K562 (cell line): Measurements from ENCODE around the gene SCFD2. TPM values are rescaled to one million over a fixed set of nuclear protein-coding genes. Genes with fewer than 3 reads are reported as not detected.
A peak's percentile ranks its signal among the peaks of the same experiment; 100 is the strongest.

ENCODE experiments used
- ATAC-seq: fragments of 200-7000 bp; cut with Tn5 transposase; 3 replicates; pipeline ENCODE4 v1.9.1; 2020; ENCODE audit warnings: moderate library complexity
- BruUV-seq: library from RNA; stranded (reverse); fragments of 400-500 nt; replicated peaks from 2 replicates; lab custom pipeline; 2021; lab: Mats Ljungman, UMichigan
- CTCF ChIA-PET: fragments of 300-600 bp; formaldehyde crosslinking; extraction: SDS; loops from one replicate; lab custom pipeline; 2021; ENCODE audit warnings: low intra/inter-chr PET ratio; lab: Yijun Ruan, JAX
- POLR2A ChIA-PET: fragments of 300-600, 350-650 bp; sonication (Branson Sonifier 250); formaldehyde crosslinking; extraction: SDS; loops from one replicate; lab custom pipeline; 2021; ENCODE audit warnings: antibody characterized with exemption, inconsistent platforms; lab: Yijun Ruan, JAX
- DNase-seq, 4 experiments: peaks; one replicate each; pipeline versions ENCODE4 v3.0.0 to v3.0.0-alpha.2; 2011 to 2018; ENCODE audit warnings: low spot score in 3 of 4, mixed read lengths in 3 of 4; ENCODE audit errors: extremely low read depth in 1 of 4
- FAIRE-seq: peaks from 2 replicates; lab custom pipeline; 2011; peaks lifted over from hg19 to GRCh38; lab: Jason Lieb, UNC
- H2AFZ ChIP-seq: 2 replicates; pipeline ENCODE4 v1.6.0; 2011; ENCODE audit warnings: low read depth, low read length, control low read depth, inconsistent platforms
- H3K27ac ChIP-seq: fragments of 200-600 bp; 3 replicates; pipeline ENCODE4 v1.8.0; 2011; ENCODE audit warnings: low read depth, mild to moderate bottlenecking, control low read depth, inconsistent platforms, low read length, moderate library complexity, mixed read lengths; ENCODE audit errors: extremely low read depth
- H3K27me3 ChIP-seq, 2 experiments: fragments of 300-600 bp in 1 of 2; 2 replicates in 1 of 2; 3 replicates in 1 of 2; pipeline versions ENCODE4 v1.6.0 to v1.8.0; 2011; ENCODE audit warnings: inconsistent platforms in 2 of 2, low read length in 2 of 2, mild to moderate bottlenecking in 1 of 2, mixed read lengths in 1 of 2, moderate library complexity in 1 of 2; ENCODE audit not compliant: control insufficient read depth in 2 of 2, insufficient read depth in 2 of 2
- H3K36me3 ChIP-seq: fragments of 300-600 bp; 3 replicates; pipeline ENCODE4 v1.8.0; 2011; ENCODE audit warnings: mild to moderate bottlenecking, low read length, inconsistent platforms; ENCODE audit not compliant: control insufficient read depth, insufficient read depth
- H3K4me1 ChIP-seq, 2 experiments: fragments of 200-600 bp in 1 of 2; replicated peaks in 1 of 2; 2 replicates in 1 of 2; 3 replicates in 1 of 2; pipeline versions ENCODE4 v1.5.1 to v1.8.0; 2011; ENCODE audit warnings: inconsistent platforms in 2 of 2, low read length in 2 of 2, mild to moderate bottlenecking in 1 of 2, mixed read lengths in 1 of 2, moderate library complexity in 1 of 2; ENCODE audit not compliant: control insufficient read depth in 2 of 2, insufficient read depth in 2 of 2
- H3K4me2 ChIP-seq: 2 replicates; pipeline ENCODE4 v1.6.1; 2011; ENCODE audit warnings: low read length, control low read depth, inconsistent platforms, mixed read lengths; ENCODE audit not compliant: insufficient read depth
- H3K4me3 ChIP-seq: fragments of 200-600 bp; sonication (generic), shearing (Covaris generic); 2 replicates; pipeline ENCODE4 v1.5.1; 2016; ENCODE audit warnings: control low read depth, inconsistent platforms
- H3K79me2 ChIP-seq: fragments of 200-600 bp; 3 replicates; pipeline ENCODE4 v1.8.0; 2011; ENCODE audit warnings: low read length, inconsistent platforms; ENCODE audit not compliant: control insufficient read depth, insufficient read depth
- H3K9ac ChIP-seq, 2 experiments: 2 replicates each; pipeline versions ENCODE4 v1.6.0 to v1.6.1; 2011; ENCODE audit warnings: low read depth in 2 of 2, low read length in 2 of 2, control low read depth in 1 of 2, inconsistent platforms in 1 of 2, mild to moderate bottlenecking in 1 of 2, mixed read lengths in 1 of 2; ENCODE audit not compliant: insufficient read depth in 1 of 2
- H3K9me1 ChIP-seq: one replicate; pipeline ENCODE4 v1.6.0; 2011; ENCODE audit warnings: inconsistent platforms, mild to moderate bottlenecking, low read length, moderate library complexity; ENCODE audit not compliant: control insufficient read depth, insufficient read depth
- H3K9me3 ChIP-seq: replicated peaks from 2 replicates; pipeline ENCODE4 v1.5.1; 2011; ENCODE audit warnings: low read depth, low read length, inconsistent platforms; ENCODE audit not compliant: control insufficient read depth, insufficient read depth
- H4K20me1 ChIP-seq: replicated peaks from 2 replicates; pipeline ENCODE4 v1.6.1; 2011; ENCODE audit warnings: low read length, inconsistent platforms, mixed read lengths; ENCODE audit not compliant: control insufficient read depth, insufficient read depth
- EWSR1 ChIP-seq: fragments of 450-650 bp; IDR thresholded peaks from 2 replicates; pipeline ENCODE4 v1.6.1; 2018; ENCODE audit warnings: borderline replicate concordance, mild to moderate bottlenecking, low read depth, moderate library complexity; ENCODE audit not compliant: partially characterized antibody
- WGBS: fragments of 100-300 bp; shearing (Covaris generic); methylation state at CpG from one replicate; pipeline ENCODE4 v1.1.6; 2016; ENCODE audit warnings: low coverage, mixed read lengths; ENCODE audit not compliant: insufficient coverage; ENCODE audit errors: missing lambda C conversion rate; 5-methylcytosine and 5-hydroxymethylcytosine counted together
- in situ Hi-C: fragments of 300-500 bp; cut with MboI; formaldehyde crosslinking; loops from 4 replicates; pipeline ENCODE4 v1.15.0; 2018; ENCODE audit warnings: inconsistent platforms, mixed read lengths
- intact Hi-C: fragments of 100-400 bp; cut with micrococcal nuclease; formaldehyde crosslinking; loops from 2 replicates; pipeline ENCODE4 v1.14.2; 2022
- polyA plus RNA-seq, 8 experiments: library from polyadenylated mRNA; depleted of rRNA in 4 of 8; stranded (reverse) in 5 of 8; unstranded in 3 of 8; fragments of >200 nt; fragmentation: Nextera tagmentation in 2 of 8; fragmentation: Illumina TruSeq in 1 of 8; extraction: Ambion mirVana in 2 of 8; extraction: Trizol in 1 of 8; gene quantifications; 2 replicates each; pipeline versions ENCODE4 v1.2.1 to v1.2.3, GENCODE V29; 2011 to 2014; ENCODE audit warnings: inconsistent platforms in 1 of 8, missing spikeins in 1 of 8
- total RNA-seq, 7 experiments: library from RNA; depleted of rRNA in 6 of 7; stranded (reverse); fragments of >200 nt in 6 of 7; fragmentation: Illumina TruSeq in 2 of 7; extraction: Trizol in 2 of 7; gene quantifications; 2 replicates each; pipeline versions ENCODE4 v1.2.1 to v1.2.3, GENCODE V29; 2011 to 2021; ENCODE audit warnings: low replicate concordance in 1 of 7
- TF ChIP-seq, protein P1 (sequence below): fragments of 250-450 bp; sonication (Bioruptor Pico); IDR thresholded peaks from 2 replicates; pipeline ENCODE4 v1.8.0; 2021; ENCODE audit warnings: moderate library complexity, mild to moderate bottlenecking, inconsistent platforms
- TF ChIP-seq, protein P2 (sequence below): fragments of 450-650 bp; IDR thresholded peaks from 2 replicates; pipeline ENCODE4 v1.6.1; 2016

Gene SCFD2
- total and polyA plus RNA-seq, 9 of the 15 experiments (the other 6 are each of a cell fraction or from before 2014, with no cell fraction given) = 5.7 to 30.3 (median 22.8) TPM

DNA sequence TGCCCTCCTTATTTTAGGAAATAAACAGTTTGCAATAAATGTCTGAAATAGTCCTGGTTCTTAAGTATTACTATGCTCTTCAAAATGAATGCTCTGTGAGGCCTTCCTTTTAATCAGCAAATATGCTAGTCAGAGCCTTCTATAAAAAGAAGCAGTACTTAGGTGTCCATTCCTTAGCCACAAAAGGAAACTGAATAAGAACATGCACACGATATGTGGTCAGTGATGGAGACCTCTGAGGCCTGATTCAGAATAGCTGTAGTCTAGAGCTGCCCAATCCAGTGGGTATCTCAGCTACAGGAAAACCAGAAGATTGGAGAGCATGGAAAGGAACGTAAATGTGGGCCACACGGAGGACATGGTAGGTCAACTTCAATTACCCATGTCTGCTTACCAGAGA is 361.9 kb downstream of the SCFD2 start:
- DNase-seq = no peak
- in situ Hi-C loops = loop anchor here (25.0 kb wide), 1 partner anchor 808 kb away; no protein-coding TSS in a partner anchor
- no peak for ATAC-seq
- BruUV-seq = no TSS peak
- Histone ChIP-seq H3K9ac (no peak overlapping the region), H3K27ac (no peak overlapping the region), H3K79me2 (no peaks in the 10 kb centered on the region), H3K27me3 (no peaks in the 10 kb centered on the region), H3K9me3 (no peaks in the 10 kb centered on the region), H3K36me3 (no peaks in the 10 kb centered on the region), H2AFZ (no peak overlapping the region)
- CTCF ChIA-PET = no interaction called here
- POLR2A ChIA-PET = no interaction called here
- 48% methylated on average over 3 of the region's 3 CpGs for WGBS
- FAIRE-seq = no peak
- TF ChIP-seq, protein P1, sequence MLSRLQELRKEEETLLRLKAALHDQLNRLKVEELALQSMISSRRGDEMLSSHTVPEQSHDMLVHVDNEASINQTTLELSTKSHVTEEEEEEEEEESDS (CRISPR knock-in tag) = no peak
- TF ChIP-seq, all 486 proteins: peak for 0
- Histone ChIP-seq H4K20me1 (no peaks in the 10 kb centered on the region), H3K4me2 (no peak overlapping the region), H3K4me1 (no peaks in the 10 kb centered on the region), H3K9me1 (no peaks in the 10 kb centered on the region), H3K4me3 (no peak overlapping the region)
- intact Hi-C loops = no loop called here

DNA sequence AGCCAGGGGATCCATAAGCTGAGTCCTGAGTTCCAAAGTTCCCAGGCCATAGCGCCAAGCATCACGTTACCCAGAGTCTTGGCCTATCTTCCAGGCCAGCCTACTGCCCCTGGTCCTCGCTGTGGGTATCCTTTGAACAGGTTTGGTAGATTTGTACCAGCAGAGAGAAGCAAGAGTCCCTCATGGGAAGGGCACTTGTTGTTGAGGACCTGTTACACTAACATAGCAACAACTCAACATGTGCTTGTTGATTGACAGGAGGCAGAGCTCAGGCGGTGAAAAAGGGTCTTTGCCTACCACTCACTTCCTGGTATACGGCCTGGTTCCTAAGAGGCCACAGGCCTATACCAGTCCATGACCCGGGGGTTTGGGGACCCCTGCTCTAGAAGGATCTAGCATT is 365.3 kb downstream of the SCFD2 start:
- intact Hi-C loops = no loop called here
- no peak overlapping the region for H3K27ac ChIP-seq
- POLR2A ChIA-PET = no interaction called here
- H3K9me1 ChIP-seq = no peaks in the 10 kb centered on the region
- BruUV-seq = no TSS peak
- H3K79me2 ChIP-seq = no peaks in the 10 kb centered on the region
- no peak overlapping the region for H3K4me3 ChIP-seq
- no peaks in the 10 kb centered on the region for H3K36me3 ChIP-seq
- no peak overlapping the region for H3K9ac ChIP-seq
- no peaks in the 10 kb centered on the region for H3K27me3 ChIP-seq
- no peak for TF ChIP-seq EWSR1
- TF ChIP-seq, protein P2, sequence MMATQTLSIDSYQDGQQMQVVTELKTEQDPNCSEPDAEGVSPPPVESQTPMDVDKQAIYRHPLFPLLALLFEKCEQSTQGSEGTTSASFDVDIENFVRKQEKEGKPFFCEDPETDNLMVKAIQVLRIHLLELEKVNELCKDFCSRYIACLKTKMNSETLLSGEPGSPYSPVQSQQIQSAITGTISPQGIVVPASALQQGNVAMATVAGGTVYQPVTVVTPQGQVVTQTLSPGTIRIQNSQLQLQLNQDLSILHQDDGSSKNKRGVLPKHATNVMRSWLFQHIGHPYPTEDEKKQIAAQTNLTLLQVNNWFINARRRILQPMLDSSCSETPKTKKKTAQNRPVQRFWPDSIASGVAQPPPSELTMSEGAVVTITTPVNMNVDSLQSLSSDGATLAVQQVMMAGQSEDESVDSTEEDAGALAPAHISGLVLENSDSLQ = peak; percentile 29; the same call in 1 of the 2 replicates
- TF ChIP-seq, all 486 proteins: peak for 1
- in situ Hi-C loops = loop anchor here (25.0 kb wide), 1 partner anchor 812 kb away; no protein-coding TSS in a partner anchor
- DNase-seq (no peak), FAIRE-seq (no peak), ATAC-seq (no peak)
- Histone ChIP-seq H3K4me1 (peaks cover 0 to 6% of the 10 kb centered on the region in 2 experiments; a peak in 2 of 5 replicates), H2AFZ (no peak overlapping the region), H3K9me3 (no peaks in the 10 kb centered on the region), H4K20me1 (no peaks in the 10 kb centered on the region), H3K4me2 (no peak overlapping the region)
- CTCF ChIA-PET = no interaction called here
- WGBS = 71% methylated on average over 6 of the region's 6 CpGs
